Measurements from ENCODE around the gene ELMOD3. TPM values are rescaled to one million over a fixed set of nuclear protein-coding genes. Genes with fewer than 3 reads are reported as not detected.

ELMOD3 gene
- total and polyA plus RNA-seq, 4 donors, result 5.5 to 15.8 (median 8.0) TPM

DNA sequence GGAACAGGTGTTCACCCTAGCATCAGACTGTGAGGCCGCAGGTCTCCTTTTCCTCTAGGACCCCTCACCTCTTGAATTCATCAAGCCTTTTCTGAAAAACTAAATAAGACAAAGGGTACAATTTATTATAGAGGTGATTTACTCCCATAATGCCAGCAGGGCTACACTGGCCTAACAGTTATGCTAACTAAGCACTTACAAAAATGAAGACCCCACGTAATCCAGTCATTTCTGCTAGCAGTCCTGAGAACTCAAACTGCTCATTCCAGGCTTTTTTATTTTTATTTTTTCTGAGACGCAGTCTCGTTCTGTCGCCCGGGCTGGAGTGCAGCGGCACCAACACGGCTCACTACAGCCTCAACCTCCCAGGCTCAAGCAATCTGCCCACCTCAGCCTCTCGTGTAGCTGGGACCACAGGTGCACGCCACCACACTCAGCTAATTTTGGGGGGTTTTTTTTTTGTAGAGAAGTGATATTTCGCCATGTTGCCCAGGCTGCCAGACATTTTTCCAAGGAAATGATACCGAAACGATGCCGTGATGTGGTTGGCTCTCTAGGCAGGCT, 41.4 kb downstream of the ELMOD3 start:
- Histone ChIP-seq H3K27me3 (ENCODE audit: control insufficient read depth in 4 of 4, insufficient read depth in 4 of 4, low read length in 3 of 4) (no peaks in the 10 kb centered on the region), H3K9ac (ENCODE audit: low read depth in 1 of 2, low read length in 2 of 2) (no peak overlapping the region), H3K4me3 (ENCODE audit: low read depth in 1 of 3, low read length in 3 of 3) (no peak overlapping the region), H3K27ac (ENCODE audit: low read depth in 1 of 2, low read length in 2 of 2) (no peak overlapping the region), H3K9me3 (ENCODE audit: control insufficient read depth in 4 of 4, low read length in 3 of 4) (no peaks in the 10 kb centered on the region), H3K36me3 (ENCODE audit: control insufficient read depth in 4 of 4, insufficient read depth in 3 of 4, low read depth in 1 of 4, low read length in 3 of 4) (peaks cover 0 to 1% (median 0%) of the 10 kb centered on the region in 4 donors), H3K4me1 (ENCODE audit: control insufficient read depth in 4 of 4, insufficient read depth in 4 of 4, low read length in 3 of 4) (peaks cover 0 to 2% (median 0%) of the 10 kb centered on the region in 4 donors)
- WGBS, result 92% methylated on average over 14 of the region's 14 CpGs
- TF ChIP-seq, protein P1, sequence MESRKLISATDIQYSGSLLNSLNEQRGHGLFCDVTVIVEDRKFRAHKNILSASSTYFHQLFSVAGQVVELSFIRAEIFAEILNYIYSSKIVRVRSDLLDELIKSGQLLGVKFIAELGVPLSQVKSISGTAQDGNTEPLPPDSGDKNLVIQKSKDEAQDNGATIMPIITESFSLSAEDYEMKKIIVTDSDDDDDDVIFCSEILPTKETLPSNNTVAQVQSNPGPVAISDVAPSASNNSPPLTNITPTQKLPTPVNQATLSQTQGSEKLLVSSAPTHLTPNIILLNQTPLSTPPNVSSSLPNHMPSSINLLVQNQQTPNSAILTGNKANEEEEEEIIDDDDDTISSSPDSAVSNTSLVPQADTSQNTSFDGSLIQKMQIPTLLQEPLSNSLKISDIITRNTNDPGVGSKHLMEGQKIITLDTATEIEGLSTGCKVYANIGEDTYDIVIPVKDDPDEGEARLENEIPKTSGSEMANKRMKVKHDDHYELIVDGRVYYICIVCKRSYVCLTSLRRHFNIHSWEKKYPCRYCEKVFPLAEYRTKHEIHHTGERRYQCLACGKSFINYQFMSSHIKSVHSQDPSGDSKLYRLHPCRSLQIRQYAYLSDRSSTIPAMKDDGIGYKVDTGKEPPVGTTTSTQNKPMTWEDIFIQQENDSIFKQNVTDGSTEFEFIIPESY (IDR thresholded peaks at IDR 0.05), result no peak
- TF ChIP-seq GABPA (IDR thresholded peaks at IDR 0.05 in 1 of 2, conservative IDR thresholded peaks at IDR 0.05 in 1 of 2), result no peak
- no peak for TF ChIP-seq RXRA (IDR thresholded peaks at IDR 0.05)
- TF ChIP-seq EGR1 (IDR thresholded peaks at IDR 0.05; ENCODE audit: low read depth in 2 of 2), result no peak
- DNase-seq (ENCODE audit: low spot score), result no peak

DNA sequence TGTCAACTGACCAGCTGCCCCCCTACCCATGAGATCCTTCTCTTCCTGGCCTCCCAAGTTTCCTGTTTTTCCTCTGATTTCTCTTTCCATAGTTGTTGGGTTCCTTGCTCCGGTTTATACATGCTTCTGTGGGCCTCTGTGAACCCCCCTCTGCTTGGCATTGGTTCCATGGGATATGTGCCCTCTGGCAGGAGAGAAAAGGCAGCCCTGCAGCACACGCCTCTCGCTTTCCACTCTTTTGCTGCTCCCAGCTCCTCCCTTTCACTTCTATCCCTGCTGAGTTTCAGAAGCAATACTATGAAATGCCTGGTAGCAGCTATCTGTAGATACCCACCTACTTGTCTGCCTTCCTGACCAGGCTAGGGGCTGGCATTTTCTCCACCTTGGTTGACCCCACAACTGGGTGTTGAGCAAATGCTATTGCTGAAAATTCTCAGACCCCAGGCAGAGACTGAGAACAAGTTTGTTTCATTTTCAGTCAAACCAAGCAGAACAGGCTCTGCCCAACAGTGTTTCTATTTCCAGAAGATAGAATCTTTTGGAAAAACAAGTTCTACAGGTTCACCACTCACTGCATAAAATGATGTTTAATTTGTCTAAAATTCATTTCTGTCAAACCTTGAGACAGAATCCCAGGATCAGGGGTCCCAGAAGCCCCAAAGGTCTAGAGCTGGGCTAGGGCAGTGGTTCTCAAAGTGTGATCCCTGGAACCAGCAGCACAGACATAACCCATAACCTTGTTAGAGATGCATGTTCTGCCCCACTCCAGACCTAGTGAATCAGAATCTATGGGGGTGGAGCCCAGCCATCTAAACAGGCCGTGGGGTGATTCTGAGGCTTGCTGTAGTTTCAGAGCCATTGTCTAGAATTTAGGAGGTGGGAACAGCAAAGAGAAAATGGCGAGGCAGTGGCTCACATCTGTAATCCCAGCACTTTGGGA, 42.2 kb downstream of the ELMOD3 start:
- no peaks in the 10 kb centered on the region for H3K9me3 ChIP-seq (ENCODE audit: control insufficient read depth in 4 of 4, low read length in 3 of 4)
- 84% methylated on average over 5 of the region's 5 CpGs for WGBS
- H3K36me3 ChIP-seq (ENCODE audit: control insufficient read depth in 4 of 4, insufficient read depth in 3 of 4, low read depth in 1 of 4, low read length in 3 of 4), result no peaks in the 10 kb centered on the region
- DNase-seq (ENCODE audit: low spot score), result no peak
- no peak overlapping the region for H3K27ac ChIP-seq (ENCODE audit: low read depth in 1 of 2, low read length in 2 of 2)
- peaks cover 0 to 2% (median 0%) of the 10 kb centered on the region in 4 donors for H3K4me1 ChIP-seq (ENCODE audit: control insufficient read depth in 4 of 4, insufficient read depth in 4 of 4, low read length in 3 of 4)
- no peak overlapping the region for H3K9ac ChIP-seq (ENCODE audit: low read depth in 1 of 2, low read length in 2 of 2)
- no peaks in the 10 kb centered on the region for H3K27me3 ChIP-seq (ENCODE audit: control insufficient read depth in 4 of 4, insufficient read depth in 4 of 4, low read length in 3 of 4)
- H3K4me3 ChIP-seq (ENCODE audit: low read depth in 1 of 3, low read length in 3 of 3), result no peak overlapping the region
- TF ChIP-seq, protein P1 (IDR thresholded peaks at IDR 0.05), result no peak
- no peak for TF ChIP-seq EGR1 (IDR thresholded peaks at IDR 0.05; ENCODE audit: low read depth in 2 of 2)
- no peak for TF ChIP-seq HNF4A (conservative IDR thresholded peaks at IDR 0.05)
- TF ChIP-seq, protein P2, sequence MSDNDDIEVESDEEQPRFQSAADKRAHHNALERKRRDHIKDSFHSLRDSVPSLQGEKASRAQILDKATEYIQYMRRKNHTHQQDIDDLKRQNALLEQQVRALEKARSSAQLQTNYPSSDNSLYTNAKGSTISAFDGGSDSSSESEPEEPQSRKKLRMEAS (IDR thresholded peaks at IDR 0.05), result no peak
- TF ChIP-seq HNF4G (IDR thresholded peaks at IDR 0.05), result no peak
- TF ChIP-seq JUND (IDR thresholded peaks at IDR 0.05), result no peak
- TF ChIP-seq, protein P3, sequence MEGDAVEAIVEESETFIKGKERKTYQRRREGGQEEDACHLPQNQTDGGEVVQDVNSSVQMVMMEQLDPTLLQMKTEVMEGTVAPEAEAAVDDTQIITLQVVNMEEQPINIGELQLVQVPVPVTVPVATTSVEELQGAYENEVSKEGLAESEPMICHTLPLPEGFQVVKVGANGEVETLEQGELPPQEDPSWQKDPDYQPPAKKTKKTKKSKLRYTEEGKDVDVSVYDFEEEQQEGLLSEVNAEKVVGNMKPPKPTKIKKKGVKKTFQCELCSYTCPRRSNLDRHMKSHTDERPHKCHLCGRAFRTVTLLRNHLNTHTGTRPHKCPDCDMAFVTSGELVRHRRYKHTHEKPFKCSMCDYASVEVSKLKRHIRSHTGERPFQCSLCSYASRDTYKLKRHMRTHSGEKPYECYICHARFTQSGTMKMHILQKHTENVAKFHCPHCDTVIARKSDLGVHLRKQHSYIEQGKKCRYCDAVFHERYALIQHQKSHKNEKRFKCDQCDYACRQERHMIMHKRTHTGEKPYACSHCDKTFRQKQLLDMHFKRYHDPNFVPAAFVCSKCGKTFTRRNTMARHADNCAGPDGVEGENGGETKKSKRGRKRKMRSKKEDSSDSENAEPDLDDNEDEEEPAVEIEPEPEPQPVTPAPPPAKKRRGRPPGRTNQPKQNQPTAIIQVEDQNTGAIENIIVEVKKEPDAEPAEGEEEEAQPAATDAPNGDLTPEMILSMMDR (IDR thresholded peaks at IDR 0.05; ENCODE audit: low read depth, low read length, missing input control), result no peak
- TF ChIP-seq SP1 (IDR thresholded peaks at IDR 0.05), result no peak
- no peak for TF ChIP-seq YY1 (IDR thresholded peaks at IDR 0.05)
- no peak for TF ChIP-seq TAF1 (conservative IDR thresholded peaks at IDR 0.05)
- TF ChIP-seq FOXA1 (IDR thresholded peaks at IDR 0.05), result no peak
